K562 (cell line): ENCODE results near the gene GRSF1. TPM values are rescaled to one million over a fixed set of nuclear protein-coding genes. Genes with fewer than 3 reads are reported as not detected.
A peak's percentile ranks its signal among the peaks of the same experiment; 100 is the strongest.

Experiments
- BHLHE40 ChIP-seq: IDR thresholded peaks from 2 replicates; pipeline ENCODE4 v1.6.1; 2011; ENCODE audit warnings: low read length, improper control_type of control experiment
- CREM ChIP-seq: IDR thresholded peaks from 2 replicates; pipeline ENCODE4 v1.6.1; 2014; ENCODE audit warnings: antibody characterized with exemption, low read depth
- DMBX1 ChIP-seq: fragments of 250-450 bp; sonication (Bioruptor Pico); IDR thresholded peaks from 2 replicates; pipeline ENCODE4 v1.8.0; 2022; ENCODE audit warnings: inconsistent platforms, mild to moderate bottlenecking, moderate library complexity, borderline replicate concordance
- FIP1L1 ChIP-seq: fragments of 200-400 bp; formaldehyde crosslinking; IDR thresholded peaks from 2 replicates; pipeline ENCODE4 v1.6.1; 2018; ENCODE audit warnings: mild to moderate bottlenecking, low read depth, low read length; ENCODE audit not compliant: poor library complexity, severe bottlenecking
- MTA3 ChIP-seq: fragments of 450-650 bp; formaldehyde crosslinking; IDR thresholded peaks from 2 replicates; pipeline ENCODE4 v1.6.1; 2017; ENCODE audit warnings: mild to moderate bottlenecking, borderline replicate concordance
- MYNN ChIP-seq, 2 experiments: sonication (generic); formaldehyde crosslinking in 1 of 2; IDR thresholded peaks; 2 replicates each; pipeline versions ENCODE4 v1.5.0 to v1.6.1; 2016 to 2020; ENCODE audit warnings: antibody characterized with exemption in 1 of 2, missing genetic modification reagents in 1 of 2
- NFE2 ChIP-seq: IDR thresholded peaks from 2 replicates; pipeline ENCODE4 v1.6.1; 2014; ENCODE audit warnings: antibody characterized with exemption, low read depth
- NFRKB ChIP-seq: fragments of 450-650 bp; IDR thresholded peaks from 2 replicates; pipeline ENCODE4 v1.6.1; 2016; ENCODE audit warnings: low read depth
- POLR2AphosphoS5 ChIP-seq: IDR thresholded peaks from 2 replicates; pipeline ENCODE4 v1.6.1; 2011; ENCODE audit warnings: mild to moderate bottlenecking, low read depth, low read length, moderate library complexity; ENCODE audit not compliant: control insufficient read depth, insufficient read depth
- SMARCC2 ChIP-seq: fragments of 450-650 bp; IDR thresholded peaks from 2 replicates; pipeline ENCODE4 v1.6.1; 2017; ENCODE audit warnings: antibody characterized with exemption, moderate library complexity, mild to moderate bottlenecking, low read depth
- SP1 ChIP-seq: sonication (generic); formaldehyde crosslinking; IDR thresholded peaks from 2 replicates; pipeline ENCODE4 v1.8.1; 2022; ENCODE audit warnings: mild to moderate bottlenecking, missing genetic modification reagents
- XRCC5 ChIP-seq: fragments of 200-400 bp; formaldehyde crosslinking; IDR thresholded peaks from 2 replicates; pipeline ENCODE4 v1.6.1; 2017; ENCODE audit warnings: low read depth, mild to moderate bottlenecking, low read length
- ZNF23 ChIP-seq: fragments of 250-450 bp; sonication (Bioruptor Pico); IDR thresholded peaks from 2 replicates; pipeline ENCODE4 v1.4.0; 2020; ENCODE audit warnings: mild to moderate bottlenecking
- ZNF253 ChIP-seq: fragments of 250-450 bp; sonication (Bioruptor Pico); conservative IDR thresholded peaks from 2 replicates; pipeline ENCODE4 v1.6.1; 2021; ENCODE audit warnings: mild to moderate bottlenecking
- polyA plus RNA-seq, 8 experiments: library from polyadenylated mRNA; depleted of rRNA in 4 of 8; stranded (reverse) in 5 of 8; unstranded in 3 of 8; fragments of >200 nt; fragmentation: Nextera tagmentation in 2 of 8; fragmentation: Illumina TruSeq in 1 of 8; extraction: Ambion mirVana in 2 of 8; extraction: Trizol in 1 of 8; gene quantifications; 2 replicates each; pipeline versions ENCODE4 v1.2.1 to v1.2.3, GENCODE V29; 2011 to 2014; ENCODE audit warnings: inconsistent platforms in 1 of 8, missing spikeins in 1 of 8
- total RNA-seq, 7 experiments: library from RNA; depleted of rRNA in 6 of 7; stranded (reverse); fragments of >200 nt in 6 of 7; fragmentation: Illumina TruSeq in 2 of 7; extraction: Trizol in 2 of 7; gene quantifications; 2 replicates each; pipeline versions ENCODE4 v1.2.1 to v1.2.3, GENCODE V29; 2011 to 2021; ENCODE audit warnings: low replicate concordance in 1 of 7
- TF ChIP-seq, protein P1 (sequence below): IDR thresholded peaks from 2 replicates; pipeline ENCODE4 v1.6.1; 2016; ENCODE audit warnings: missing genetic modification characterization, missing compliant biosample characterization
- TF ChIP-seq, protein P2 (sequence below): sonication (generic); formaldehyde crosslinking; IDR thresholded peaks from 2 replicates; pipeline ENCODE4 v1.8.0; 2022; ENCODE audit warnings: missing genetic modification reagents, mild to moderate bottlenecking, borderline replicate concordance
- TF ChIP-seq, protein P3 (sequence below): fragments of 250-450 bp; sonication (Bioruptor Pico); IDR thresholded peaks from 2 replicates; pipeline ENCODE4 v1.4.0; 2020

The GRSF1 gene
- total and polyA plus RNA-seq, 9 of the 15 experiments (the other 6 are each of a cell fraction or from before 2014, with no cell fraction given): 33.0 to 105 (median 76.0) TPM

DNA sequence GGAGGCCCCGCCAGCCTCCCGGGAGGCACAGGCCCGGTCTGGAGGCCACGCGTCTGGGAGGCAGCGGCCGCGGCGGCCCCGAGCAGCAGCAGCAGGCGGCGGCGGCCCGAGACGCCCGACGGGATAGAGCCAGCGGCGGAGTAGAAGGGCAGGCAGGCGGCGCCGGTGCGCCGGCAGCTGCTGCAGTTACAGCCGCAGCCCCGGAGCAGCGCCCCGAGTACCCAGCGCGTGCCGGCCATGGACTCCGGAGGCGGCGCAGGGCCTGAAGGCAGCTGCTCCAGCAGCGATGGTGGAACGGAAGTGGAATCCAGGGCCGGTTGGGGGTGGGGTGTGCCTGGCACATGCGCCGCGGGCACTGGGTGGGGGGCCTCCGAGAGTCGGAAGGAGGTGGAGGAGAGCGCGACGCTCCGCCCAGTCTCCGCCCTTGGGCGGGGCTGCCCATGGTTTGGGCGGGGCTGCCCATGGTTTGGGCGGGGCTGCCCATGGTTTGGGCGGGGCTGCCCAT, at the start of gene GRSF1 (continued):
- TF ChIP-seq, protein P1, sequence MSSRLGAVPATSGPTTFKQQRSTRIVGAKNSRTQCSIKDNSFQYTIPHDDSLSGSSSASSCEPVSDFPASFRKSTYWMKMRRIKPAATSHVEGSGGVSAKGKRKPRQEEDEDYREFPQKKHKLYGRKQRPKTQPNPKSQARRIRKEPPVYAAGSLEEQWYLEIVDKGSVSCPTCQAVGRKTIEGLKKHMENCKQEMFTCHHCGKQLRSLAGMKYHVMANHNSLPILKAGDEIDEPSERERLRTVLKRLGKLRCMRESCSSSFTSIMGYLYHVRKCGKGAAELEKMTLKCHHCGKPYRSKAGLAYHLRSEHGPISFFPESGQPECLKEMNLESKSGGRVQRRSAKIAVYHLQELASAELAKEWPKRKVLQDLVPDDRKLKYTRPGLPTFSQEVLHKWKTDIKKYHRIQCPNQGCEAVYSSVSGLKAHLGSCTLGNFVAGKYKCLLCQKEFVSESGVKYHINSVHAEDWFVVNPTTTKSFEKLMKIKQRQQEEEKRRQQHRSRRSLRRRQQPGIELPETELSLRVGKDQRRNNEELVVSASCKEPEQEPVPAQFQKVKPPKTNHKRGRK: no peak
- TF ChIP-seq SP1 (CRISPR knock-in tag) (no peak; the same call in 1 of the 2 replicates), ZNF253 (CRISPR knock-in tag) (no peak), BHLHE40 (peak; percentile 75), DMBX1 (CRISPR knock-in tag) (no peak), NFRKB (no peak), NFE2 (no peak), POLR2AphosphoS5 (peak; percentile 78), ZNF23 (CRISPR knock-in tag) (no peak), CREM (no peak), XRCC5 (peak; percentile 21; the same call in 1 of the 2 replicates), MYNN (IDR thresholded peaks at IDR 0.05) (0 out of 2 replicates have a peak, but pooled peaks have one; percentile 55), MYNN (CRISPR knock-in tag; IDR thresholded peaks at IDR 0.05) (no peak), SMARCC2 (no peak), FIP1L1 (peak; percentile 23), MTA3 (no peak)
- TF ChIP-seq, protein P2, sequence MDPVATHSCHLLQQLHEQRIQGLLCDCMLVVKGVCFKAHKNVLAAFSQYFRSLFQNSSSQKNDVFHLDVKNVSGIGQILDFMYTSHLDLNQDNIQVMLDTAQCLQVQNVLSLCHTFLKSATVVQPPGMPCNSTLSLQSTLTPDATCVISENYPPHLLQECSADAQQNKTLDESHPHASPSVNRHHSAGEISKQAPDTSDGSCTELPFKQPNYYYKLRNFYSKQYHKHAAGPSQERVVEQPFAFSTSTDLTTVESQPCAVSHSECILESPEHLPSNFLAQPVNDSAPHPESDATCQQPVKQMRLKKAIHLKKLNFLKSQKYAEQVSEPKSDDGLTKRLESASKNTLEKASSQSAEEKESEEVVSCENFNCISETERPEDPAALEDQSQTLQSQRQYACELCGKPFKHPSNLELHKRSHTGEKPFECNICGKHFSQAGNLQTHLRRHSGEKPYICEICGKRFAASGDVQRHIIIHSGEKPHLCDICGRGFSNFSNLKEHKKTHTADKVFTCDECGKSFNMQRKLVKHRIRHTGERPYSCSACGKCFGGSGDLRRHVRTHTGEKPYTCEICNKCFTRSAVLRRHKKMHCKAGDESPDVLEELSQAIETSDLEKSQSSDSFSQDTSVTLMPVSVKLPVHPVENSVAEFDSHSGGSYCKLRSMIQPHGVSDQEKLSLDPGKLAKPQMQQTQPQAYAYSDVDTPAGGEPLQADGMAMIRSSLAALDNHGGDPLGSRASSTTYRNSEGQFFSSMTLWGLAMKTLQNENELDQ (CRISPR knock-in tag): no peak
- TF ChIP-seq, protein P3, sequence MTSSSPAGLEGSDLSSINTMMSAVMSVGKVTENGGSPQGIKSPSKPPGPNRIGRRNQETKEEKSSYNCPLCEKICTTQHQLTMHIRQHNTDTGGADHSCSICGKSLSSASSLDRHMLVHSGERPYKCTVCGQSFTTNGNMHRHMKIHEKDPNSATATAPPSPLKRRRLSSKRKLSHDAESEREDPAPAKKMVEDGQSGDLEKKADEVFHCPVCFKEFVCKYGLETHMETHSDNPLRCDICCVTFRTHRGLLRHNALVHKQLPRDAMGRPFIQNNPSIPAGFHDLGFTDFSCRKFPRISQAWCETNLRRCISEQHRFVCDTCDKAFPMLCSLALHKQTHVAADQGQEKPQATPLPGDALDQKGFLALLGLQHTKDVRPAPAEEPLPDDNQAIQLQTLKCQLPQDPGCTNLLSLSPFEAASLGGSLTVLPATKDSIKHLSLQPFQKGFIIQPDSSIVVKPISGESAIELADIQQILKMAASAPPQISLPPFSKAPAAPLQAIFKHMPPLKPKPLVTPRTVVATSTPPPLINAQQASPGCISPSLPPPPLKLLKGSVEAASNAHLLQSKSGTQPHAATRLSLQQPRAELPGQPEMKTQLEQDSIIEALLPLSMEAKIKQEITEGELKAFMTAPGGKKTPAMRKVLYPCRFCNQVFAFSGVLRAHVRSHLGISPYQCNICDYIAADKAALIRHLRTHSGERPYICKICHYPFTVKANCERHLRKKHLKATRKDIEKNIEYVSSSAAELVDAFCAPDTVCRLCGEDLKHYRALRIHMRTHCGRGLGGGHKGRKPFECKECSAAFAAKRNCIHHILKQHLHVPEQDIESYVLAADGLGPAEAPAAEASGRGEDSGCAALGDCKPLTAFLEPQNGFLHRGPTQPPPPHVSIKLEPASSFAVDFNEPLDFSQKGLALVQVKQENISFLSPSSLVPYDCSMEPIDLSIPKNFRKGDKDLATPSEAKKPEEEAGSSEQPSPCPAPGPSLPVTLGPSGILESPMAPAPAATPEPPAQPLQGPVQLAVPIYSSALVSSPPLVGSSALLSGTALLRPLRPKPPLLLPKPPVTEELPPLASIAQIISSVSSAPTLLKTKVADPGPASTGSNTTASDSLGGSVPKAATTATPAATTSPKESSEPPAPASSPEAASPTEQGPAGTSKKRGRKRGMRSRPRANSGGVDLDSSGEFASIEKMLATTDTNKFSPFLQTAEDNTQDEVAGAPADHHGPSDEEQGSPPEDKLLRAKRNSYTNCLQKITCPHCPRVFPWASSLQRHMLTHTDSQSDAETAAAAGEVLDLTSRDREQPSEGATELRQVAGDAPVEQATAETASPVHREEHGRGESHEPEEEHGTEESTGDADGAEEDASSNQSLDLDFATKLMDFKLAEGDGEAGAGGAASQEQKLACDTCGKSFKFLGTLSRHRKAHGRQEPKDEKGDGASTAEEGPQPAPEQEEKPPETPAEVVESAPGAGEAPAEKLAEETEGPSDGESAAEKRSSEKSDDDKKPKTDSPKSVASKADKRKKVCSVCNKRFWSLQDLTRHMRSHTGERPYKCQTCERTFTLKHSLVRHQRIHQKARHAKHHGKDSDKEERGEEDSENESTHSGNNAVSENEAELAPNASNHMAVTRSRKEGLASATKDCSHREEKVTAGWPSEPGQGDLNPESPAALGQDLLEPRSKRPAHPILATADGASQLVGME (CRISPR knock-in tag): 0 out of 2 replicates have a peak, but pooled peaks have one; percentile 5
